ENCODE data around the gene NCOA6.
"Not testable (repeated sequence)": the region's sequence is repeated elsewhere in the genome, so short reads cannot be mapped to it uniquely, and the experiment has no call there.

The NCOA6 gene

DNA sequence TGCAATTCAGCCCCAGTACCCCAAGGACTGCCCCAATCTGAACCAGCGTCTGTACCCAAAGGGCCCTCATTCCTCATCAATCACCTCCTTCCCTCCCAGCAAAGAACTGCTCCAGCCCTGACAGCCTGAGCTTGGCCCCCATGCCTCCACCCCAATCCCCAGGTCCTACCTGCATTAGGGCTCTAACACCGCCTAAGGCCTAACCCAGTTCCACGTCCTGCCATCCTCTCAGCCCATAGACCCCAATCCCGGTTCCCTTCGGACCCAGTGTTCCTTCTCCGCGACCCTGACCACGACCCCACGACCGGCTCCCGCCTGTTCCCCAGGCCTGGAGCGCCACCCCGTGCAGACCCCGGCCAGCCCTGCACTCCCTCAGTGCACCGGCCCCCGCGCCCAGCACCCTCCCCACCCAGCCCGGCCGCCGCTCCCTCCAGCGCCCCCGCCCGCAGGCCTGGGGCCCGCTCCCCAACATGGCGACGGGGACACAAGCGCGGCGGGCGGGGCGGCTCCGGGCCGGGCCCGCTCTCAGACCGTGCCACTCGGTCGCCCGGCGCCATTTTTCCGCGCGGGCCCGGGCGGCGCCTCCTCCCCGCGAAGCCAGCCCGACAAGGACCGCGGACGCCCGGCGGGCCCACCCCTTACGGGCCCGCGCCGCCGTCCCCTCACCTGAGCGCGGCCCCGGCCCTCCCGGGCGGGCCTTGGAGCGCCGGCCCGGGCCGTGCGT, 483 bp downstream of the NCOA6 start:
- DNase-seq, result peak; percentile 85

- DNase-seq, result peak; percentile 86
Measured at GRCh38 chr20:34824452-34824805, 1.0 kb downstream of the NCOA6 start.

DNA sequence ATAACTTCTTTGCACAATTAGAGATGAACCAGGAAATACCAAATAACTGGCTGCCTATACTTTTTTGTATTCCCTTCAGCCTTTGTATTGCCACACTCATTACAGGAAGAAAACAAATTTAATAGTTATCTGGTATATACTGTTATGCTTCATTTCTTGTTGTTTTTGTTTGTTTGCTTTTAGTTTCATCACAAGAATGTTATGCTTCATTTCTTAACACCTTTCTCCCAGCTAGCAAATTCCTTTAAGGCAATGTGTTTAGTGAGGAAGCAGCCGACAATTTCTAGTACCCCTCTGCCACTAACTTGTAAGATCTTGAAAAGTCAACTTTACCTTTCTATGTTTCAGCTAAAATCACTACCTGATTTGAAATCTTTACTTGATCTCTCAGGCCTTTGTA, 1.4 kb downstream of the NCOA6 start:
- no peak for DNase-seq

DNA sequence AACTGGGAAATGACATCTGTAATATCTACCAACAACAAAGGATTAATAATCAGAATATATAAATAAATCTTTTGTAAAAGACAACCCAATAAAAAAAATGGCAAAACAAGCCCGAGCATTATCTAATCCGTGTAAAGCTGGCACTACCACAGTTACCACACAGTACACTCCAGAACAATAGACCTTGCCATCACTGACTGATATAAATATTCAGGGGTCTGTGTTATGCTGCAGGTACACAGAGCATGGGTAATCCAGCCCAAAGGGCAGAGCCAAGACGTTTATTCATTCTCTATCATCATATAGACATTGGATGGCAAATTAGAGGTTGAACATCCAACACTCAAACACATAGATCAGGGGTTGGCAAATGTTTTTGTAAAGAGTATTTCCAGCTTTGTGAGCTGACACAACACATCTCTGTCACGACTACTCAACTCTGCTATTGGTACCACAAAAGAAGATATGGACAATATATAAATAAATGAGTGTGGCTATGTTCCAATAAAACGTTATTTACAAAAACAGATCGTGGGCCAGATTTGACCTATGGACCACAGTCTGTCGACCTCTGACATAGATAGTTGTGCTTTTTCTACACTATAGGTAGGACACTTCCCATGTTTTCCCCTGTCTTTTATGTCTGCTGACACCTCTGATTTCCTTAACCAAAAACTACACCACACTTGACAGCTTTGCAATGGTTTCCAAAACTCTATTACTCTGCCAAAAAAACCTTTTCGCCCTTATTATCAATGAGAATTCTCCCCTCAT, 4.5 kb downstream of the NCOA6 start:
- no peak for DNase-seq

DNA sequence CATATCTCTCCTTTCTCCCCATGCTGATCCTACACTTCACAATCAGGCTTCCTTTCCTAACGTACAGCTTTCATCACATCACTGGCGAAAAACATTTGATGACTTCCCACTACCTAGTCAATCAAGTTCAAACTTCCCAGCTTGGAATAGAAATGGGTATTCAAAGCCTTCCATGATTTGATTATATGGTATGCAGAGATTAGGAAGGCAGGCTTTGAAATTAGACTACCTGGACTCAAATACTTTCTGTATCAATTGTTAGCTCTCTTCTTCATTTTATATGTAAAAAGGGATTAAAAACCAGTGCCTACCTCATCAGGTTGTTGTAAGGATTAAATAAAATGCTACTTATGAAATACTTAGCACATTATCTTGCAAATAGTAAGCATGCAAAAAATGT, 7.7 kb downstream of the NCOA6 start:
- no peak for DNase-seq

GRCh38 chr20:34817072-34817471, 8.4 kb downstream of the NCOA6 start:
- no peak for DNase-seq

GRCh38 chr20:34815636-34816035, 9.8 kb downstream of the NCOA6 start:
- DNase-seq, result no peak

DNA sequence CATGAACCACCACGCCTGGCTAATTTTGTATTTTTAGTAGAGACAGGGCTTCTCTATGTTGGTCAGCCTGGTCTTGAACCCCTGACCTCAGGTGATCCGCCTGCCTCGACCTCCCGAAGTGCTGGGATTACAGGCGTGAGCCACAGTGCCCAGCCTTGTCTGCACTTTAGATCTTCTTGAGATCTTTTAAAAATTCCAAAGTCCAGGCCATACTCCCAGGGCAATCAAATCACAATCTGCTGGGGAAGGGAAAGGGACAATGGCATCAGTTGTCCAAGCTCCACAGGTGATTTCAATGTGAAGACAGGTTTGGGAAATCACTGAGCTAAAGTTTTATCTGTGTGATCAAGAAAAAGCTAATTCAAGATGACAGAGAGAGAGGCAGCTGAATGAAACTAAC, 16.9 kb downstream of the NCOA6 start:
- DNase-seq, result no peak

DNA sequence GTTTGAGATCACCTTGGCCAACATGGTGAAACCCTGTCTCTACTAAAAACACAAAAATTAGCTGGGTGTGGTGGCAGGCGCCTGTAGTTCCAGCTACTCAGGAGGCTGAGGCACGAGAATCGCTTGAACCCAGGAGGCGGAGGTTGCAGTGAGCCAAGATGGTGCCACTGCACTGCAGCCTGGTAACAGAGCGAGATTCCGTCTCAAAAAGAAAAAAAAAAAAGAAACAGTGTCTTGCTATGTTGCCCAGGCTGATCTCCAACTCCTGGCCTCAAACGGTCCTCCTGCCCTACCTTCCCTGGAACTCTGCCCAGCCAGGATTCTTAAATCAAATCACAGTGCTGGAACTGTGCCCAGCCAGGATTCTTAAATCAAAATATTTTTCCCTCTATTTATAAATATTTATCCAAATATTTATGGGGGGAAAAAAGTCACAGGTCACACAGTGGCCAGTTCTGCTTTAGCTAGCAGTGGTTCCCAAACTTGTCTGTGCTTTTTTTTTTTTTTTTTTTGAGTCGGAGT, 17.4 kb downstream of the NCOA6 start:
- DNase-seq, result not testable (repeated sequence)

DNA sequence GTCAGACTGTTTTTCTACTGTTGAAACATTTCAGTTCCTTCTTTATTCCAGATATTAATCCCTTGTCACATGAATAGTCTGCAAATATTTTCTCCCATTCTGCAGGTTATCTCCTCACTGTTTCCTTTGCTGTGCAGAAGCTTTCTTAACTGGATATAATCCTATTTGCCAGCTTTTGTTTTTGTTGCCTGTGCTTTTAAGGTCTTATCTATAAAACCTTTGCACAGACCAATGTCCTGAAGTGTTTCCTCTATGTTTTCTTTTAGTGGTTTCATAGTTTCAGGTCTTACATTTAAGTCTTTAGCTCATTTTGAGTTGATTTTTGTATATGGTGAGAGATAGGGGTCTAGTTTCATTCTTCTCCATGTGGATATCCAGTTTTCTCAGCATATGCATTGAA, 19.2 kb downstream of the NCOA6 start:
- DNase-seq, result no peak

DNA sequence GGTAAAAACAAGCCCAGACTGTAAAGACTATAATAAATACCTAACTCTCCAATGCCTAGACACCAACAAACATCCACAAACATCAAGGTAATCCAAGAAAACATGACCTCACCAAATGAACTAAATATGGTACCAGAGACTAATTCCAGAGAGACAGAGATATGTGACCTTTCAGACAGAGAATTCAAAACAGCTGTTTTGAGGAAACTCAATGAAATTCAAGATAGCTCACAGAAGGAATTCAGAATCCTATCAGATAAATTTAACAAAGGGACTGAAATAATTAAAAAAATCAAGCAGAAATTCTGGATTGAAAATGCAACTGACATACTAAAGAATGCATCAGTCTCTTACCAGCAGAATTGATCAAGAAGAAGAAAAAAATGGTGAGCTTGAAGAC, 26.6 kb downstream of the NCOA6 start:
- DNase-seq, result no peak

- DNase-seq, result no peak
Measured at GRCh38 chr20:34798328-34798727, 27.1 kb downstream of the NCOA6 start.

- DNase-seq, result no peak
Measured at GRCh38 chr20:34797012-34797995, 28.1 kb downstream of the NCOA6 start.

DNA sequence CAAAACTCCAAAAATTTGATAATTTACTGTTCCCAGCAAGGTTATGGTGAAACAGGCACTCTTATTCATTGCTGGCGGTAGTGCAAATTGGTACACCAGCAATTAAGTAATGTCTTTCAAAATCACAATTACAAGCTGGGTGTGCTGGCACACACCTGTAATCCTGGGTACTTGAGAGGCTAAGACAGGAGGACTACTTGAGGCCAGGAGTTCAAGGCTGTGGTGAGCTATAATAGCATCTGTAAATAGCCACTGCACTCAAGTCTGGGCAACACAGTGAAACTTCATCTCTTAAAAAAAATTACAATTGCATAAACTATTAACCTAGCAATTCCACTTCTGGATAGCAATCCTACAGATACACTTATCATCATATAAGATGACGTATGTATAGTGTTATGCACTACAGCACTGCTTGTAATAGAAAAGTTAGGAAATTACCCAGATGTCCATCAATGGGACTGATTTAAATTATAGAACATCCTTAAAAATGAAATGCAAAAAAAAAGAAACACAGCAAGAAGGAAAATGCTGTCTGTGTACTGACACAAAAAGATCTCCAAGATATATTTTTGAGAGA, 31.4 kb downstream of the NCOA6 start:
- DNase-seq, result no peak

GRCh38 chr20:34792687-34793363, 32.6 kb downstream of the NCOA6 start:
- no peak for DNase-seq

DNA sequence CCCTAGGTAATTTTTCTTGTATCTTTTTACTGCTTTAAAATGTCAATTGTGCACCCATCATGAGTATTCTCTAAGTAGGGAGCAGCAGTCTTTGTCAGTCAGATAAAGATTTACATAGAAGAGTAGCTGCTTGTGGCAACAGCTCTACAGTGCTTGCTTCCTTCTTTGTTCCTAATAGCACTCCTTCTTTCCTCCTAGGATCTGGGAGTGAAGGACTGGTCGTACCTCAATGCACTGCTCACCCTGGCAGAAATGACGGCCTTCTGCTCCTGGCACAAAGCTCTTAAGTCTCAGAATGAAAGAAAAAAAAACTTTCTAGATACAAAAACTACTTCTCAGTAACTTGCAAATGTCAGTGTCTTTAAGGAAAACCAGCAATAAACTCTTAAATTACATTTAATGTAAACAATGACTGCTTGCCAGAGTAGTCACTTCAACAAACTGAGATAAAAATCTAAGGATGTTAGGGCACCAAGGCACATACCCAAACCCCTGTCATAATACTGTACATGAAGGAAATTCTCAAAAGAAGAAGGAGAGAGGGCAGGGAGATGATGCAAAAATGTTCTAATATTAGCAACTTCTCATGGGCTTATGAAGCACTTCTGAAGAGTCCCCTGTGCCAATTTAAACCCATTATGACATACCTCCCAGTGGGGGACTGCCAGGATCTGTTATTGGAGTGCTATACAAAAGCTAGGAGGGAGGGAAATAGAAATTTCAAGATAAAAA, 34.0 kb downstream of the NCOA6 start:
- DNase-seq, result no peak

DNA sequence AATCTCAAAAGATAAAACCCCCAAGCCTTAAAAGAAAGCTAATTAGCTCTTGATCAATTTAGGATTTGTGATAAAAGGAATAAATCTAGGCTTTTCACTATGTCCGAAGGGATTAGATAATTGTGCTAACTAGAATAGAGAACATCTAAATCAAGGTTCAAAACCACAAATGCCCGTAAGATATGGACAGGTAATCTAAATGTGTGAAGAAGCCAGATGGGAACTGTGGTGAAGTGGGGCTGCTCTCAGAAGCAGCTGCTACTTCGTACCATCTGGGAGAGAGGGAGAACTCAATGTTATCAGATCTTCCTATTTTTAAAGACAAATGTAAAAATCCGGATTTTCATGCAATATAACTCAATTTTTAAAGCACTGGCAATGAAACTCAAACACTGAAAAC, 44.2 kb downstream of the NCOA6 start:
- no peak for DNase-seq

DNA sequence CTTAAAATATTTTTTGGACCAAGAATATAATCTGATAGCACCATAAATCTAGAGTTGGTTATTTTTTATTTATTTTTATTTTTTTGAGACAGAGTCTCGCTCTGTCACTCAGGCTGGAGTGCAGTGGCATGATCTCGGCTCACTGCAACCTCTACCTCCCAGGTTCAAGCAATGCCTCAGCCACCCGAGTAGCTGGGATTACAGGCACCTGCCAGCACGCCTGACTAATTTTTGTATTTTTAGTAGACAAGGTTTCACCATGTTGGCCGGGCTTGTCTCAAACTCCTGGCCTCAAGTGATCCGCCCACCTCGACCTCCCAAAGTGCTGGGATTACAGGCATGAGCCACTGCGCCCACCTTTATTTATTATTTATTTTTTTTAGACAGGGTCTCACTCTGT, 45.2 kb downstream of the NCOA6 start:
- DNase-seq, result not testable (repeated sequence)

DNA sequence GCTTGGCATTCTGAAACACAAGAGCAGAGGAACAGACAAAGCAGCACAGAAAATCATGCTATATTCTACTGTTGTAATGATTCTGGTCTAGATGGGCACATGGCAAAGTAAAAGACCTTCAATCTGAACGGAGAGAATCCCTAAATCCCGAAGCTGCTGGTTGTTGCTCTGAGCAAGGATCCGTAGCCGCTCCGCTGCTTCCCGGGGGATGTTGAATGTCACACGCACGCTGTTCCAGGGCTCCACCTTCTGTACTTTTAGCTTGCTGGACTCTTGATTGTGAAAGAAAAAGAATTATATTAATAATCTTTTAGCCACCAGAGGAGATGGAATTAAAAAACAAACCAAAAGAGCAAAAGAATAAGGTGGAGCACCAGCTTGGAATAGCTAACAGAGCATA, 49.3 kb downstream of the NCOA6 start:
- DNase-seq, result no peak

DNA sequence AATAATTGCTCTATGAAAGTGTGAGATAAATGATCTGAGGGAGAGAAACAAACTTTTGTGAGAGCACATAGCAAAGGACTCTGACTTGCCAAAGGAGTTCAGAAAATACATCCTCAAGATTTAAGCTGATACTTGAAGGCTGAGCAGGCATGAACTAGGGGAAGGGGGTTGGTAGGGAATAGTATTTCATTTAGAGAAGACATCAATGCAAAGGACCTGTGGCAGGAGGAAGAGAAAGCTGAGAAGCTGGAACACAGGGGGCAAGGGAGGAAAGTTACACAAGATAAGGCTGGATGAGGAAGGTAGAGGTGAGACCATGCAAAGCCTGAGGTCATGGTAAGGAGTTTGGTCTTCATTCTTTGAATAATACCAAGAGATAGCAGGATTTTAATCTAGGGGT, 50.6 kb downstream of the NCOA6 start:
- DNase-seq, result no peak

DNA sequence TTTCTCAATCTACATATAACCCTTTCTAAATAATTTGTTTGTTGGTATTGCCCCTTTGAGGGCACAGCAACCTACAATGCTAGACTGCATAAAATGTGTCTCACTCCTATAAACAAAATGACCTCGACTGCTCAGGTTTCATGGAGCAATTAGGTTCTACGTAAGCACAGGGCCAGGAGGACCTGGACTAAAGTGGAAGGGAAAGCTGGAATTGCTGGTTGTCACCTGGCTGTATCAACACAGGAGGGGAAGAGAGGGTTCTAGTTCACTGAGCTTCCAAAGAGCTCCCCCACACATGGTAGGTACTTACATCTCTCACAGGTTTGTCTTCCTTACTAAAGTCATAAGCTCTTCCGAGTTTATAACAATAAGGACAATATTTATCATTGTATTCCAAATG, 51.0 kb downstream of the NCOA6 start:
- DNase-seq, result no peak

DNA sequence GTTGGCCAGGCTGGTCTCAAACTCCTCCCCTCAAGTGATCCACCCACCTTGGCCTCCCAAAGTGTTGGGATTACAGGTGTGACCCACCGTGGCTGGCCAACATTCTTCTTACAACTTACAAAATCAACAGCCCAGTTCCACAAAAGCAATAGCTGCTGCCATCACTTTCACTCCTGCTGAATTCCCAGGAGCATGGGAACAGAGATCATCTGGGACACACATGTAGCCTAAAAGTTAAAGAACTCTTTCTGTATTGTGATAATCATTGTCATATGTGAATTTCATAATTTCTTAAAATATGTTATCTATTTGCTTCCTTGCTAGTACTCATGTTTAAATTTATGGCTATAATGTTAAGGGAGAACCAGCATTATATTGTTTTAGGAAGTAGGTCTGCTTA, 51.7 kb downstream of the NCOA6 start:
- DNase-seq, result no peak
